IPS-15b (cell line): ENCODE measurements around the gene RUNX1.

Source experiments
- H3K27me3 ChIP-seq: one replicate; pipeline ENCODE4 v1.6.1; 2013; ENCODE audit warnings: low read length; ENCODE audit not compliant: control insufficient read depth, insufficient read depth
- H3K36me3 ChIP-seq: one replicate; pipeline ENCODE4 v1.6.1; 2013; ENCODE audit warnings: low read length; ENCODE audit not compliant: control insufficient read depth, insufficient read depth
- H3K4me1 ChIP-seq: one replicate; pipeline ENCODE4 v1.6.1; 2013; ENCODE audit warnings: mild to moderate bottlenecking, low read length; ENCODE audit not compliant: control insufficient read depth, insufficient read depth
- H3K4me3 ChIP-seq: one replicate; pipeline ENCODE4 v1.5.1; 2013; ENCODE audit warnings: low read depth, low read length
- H3K9ac ChIP-seq: one replicate; pipeline ENCODE4 v1.6.1; 2013; ENCODE audit warnings: low read depth, mild to moderate bottlenecking, low read length
- H3K9me3 ChIP-seq: one replicate; pipeline ENCODE4 v1.6.1; 2013; ENCODE audit warnings: mild to moderate bottlenecking, low read length; ENCODE audit not compliant: control insufficient read depth, insufficient read depth

The RUNX1 gene

GRCh38 chr21:34836103-34836932 lies 212.8 kb downstream of the RUNX1 start:
- H3K27me3 ChIP-seq: no peaks in the 10 kb centered on the region
- H3K4me1 ChIP-seq: peaks cover 13% of the 10 kb centered on the region
- H3K9ac ChIP-seq: no peak overlapping the region
- H3K9me3 ChIP-seq: no peaks in the 10 kb centered on the region
- H3K36me3 ChIP-seq: no peaks in the 10 kb centered on the region
- H3K4me3 ChIP-seq: no peak overlapping the region

- no peaks in the 10 kb centered on the region for H3K9me3 ChIP-seq
- H3K4me1 ChIP-seq: peaks cover 13% of the 10 kb centered on the region
- no peaks in the 10 kb centered on the region for H3K27me3 ChIP-seq
- H3K4me3 ChIP-seq: no peak overlapping the region
- H3K36me3 ChIP-seq: no peaks in the 10 kb centered on the region
- H3K9ac ChIP-seq: no peak overlapping the region
Observed at GRCh38 chr21:34835526-34835925, 213.6 kb downstream of the RUNX1 start.

GRCh38 chr21:34834852-34835501 lies 214.1 kb downstream of the RUNX1 start:
- peaks cover 13% of the 10 kb centered on the region for H3K4me1 ChIP-seq
- H3K27me3 ChIP-seq: no peaks in the 10 kb centered on the region
- H3K9ac ChIP-seq: no peak overlapping the region
- no peak overlapping the region for H3K4me3 ChIP-seq
- H3K9me3 ChIP-seq: no peaks in the 10 kb centered on the region
- no peaks in the 10 kb centered on the region for H3K36me3 ChIP-seq

- Histone ChIP-seq H3K9ac (no peak overlapping the region), H3K36me3 (no peaks in the 10 kb centered on the region), H3K4me1 (peaks cover 13% of the 10 kb centered on the region), H3K27me3 (no peaks in the 10 kb centered on the region), H3K4me3 (no peak overlapping the region), H3K9me3 (no peaks in the 10 kb centered on the region)
Observed at GRCh38 chr21:34834290-34834689, 214.8 kb downstream of the RUNX1 start.

- Histone ChIP-seq H3K36me3 (no peaks in the 10 kb centered on the region), H3K27me3 (no peaks in the 10 kb centered on the region), H3K9ac (no peak overlapping the region), H3K9me3 (no peaks in the 10 kb centered on the region), H3K4me1 (peaks cover 13% of the 10 kb centered on the region), H3K4me3 (no peak overlapping the region)
Observed at GRCh38 chr21:34833465-34833864, 215.6 kb downstream of the RUNX1 start.

- peaks cover 7% of the 10 kb centered on the region for H3K4me1 ChIP-seq
- H3K27me3 ChIP-seq: no peaks in the 10 kb centered on the region
- H3K9me3 ChIP-seq: no peaks in the 10 kb centered on the region
- no peaks in the 10 kb centered on the region for H3K36me3 ChIP-seq
- no peak overlapping the region for H3K4me3 ChIP-seq
- H3K9ac ChIP-seq: no peak overlapping the region
Observed at GRCh38 chr21:34830386-34831170, 218.5 kb downstream of the RUNX1 start.

- H3K9ac ChIP-seq: no peak overlapping the region
- H3K36me3 ChIP-seq: no peaks in the 10 kb centered on the region
- H3K4me3 ChIP-seq: no peak overlapping the region
- H3K4me1 ChIP-seq: no peaks in the 10 kb centered on the region
- no peaks in the 10 kb centered on the region for H3K27me3 ChIP-seq
- no peaks in the 10 kb centered on the region for H3K9me3 ChIP-seq
Observed at GRCh38 chr21:34827445-34828235, 221.5 kb downstream of the RUNX1 start.

- H3K9ac ChIP-seq: no peak overlapping the region
- no peak overlapping the region for H3K4me3 ChIP-seq
- no peaks in the 10 kb centered on the region for H3K27me3 ChIP-seq
- H3K9me3 ChIP-seq: no peaks in the 10 kb centered on the region
- no peaks in the 10 kb centered on the region for H3K36me3 ChIP-seq
- no peaks in the 10 kb centered on the region for H3K4me1 ChIP-seq
Observed at GRCh38 chr21:34826836-34827235, 222.3 kb downstream of the RUNX1 start.

GRCh38 chr21:34825948-34826548 lies 223.1 kb downstream of the RUNX1 start:
- H3K4me3 ChIP-seq: no peak overlapping the region
- no peaks in the 10 kb centered on the region for H3K27me3 ChIP-seq
- H3K9ac ChIP-seq: no peak overlapping the region
- H3K4me1 ChIP-seq: no peaks in the 10 kb centered on the region
- no peaks in the 10 kb centered on the region for H3K36me3 ChIP-seq
- H3K9me3 ChIP-seq: no peaks in the 10 kb centered on the region

GRCh38 chr21:34825101-34825500 lies 224.0 kb downstream of the RUNX1 start:
- Histone ChIP-seq H3K9ac (no peak overlapping the region), H3K4me1 (no peaks in the 10 kb centered on the region), H3K9me3 (no peaks in the 10 kb centered on the region), H3K4me3 (no peak overlapping the region), H3K36me3 (no peaks in the 10 kb centered on the region), H3K27me3 (no peaks in the 10 kb centered on the region)

GRCh38 chr21:34824314-34824713 lies 224.8 kb downstream of the RUNX1 start:
- H3K4me3 ChIP-seq: no peak overlapping the region
- no peaks in the 10 kb centered on the region for H3K27me3 ChIP-seq
- H3K4me1 ChIP-seq: peaks cover 1% of the 10 kb centered on the region
- H3K9me3 ChIP-seq: no peaks in the 10 kb centered on the region
- no peak overlapping the region for H3K9ac ChIP-seq
- no peaks in the 10 kb centered on the region for H3K36me3 ChIP-seq
